Neural cell (in vitro differentiated cells): ENCODE results near the gene ACTN2. TPM values are rescaled to one million over a fixed set of nuclear protein-coding genes. Genes with fewer than 3 reads are reported as not detected.

Experiments
- H2AFZ ChIP-seq: fragments of 200-600, 300-800 bp; sonication (generic), shearing (Covaris generic); 2 replicates; pipeline ENCODE4 v1.6.0; 2014; ENCODE audit warnings: low read depth, mild to moderate bottlenecking, antibody characterized with exemption, low read length, moderate library complexity
- H3F3A ChIP-seq: fragments of 200-600 bp; shearing (Covaris generic); 2 replicates; pipeline ENCODE4 v1.6.1; 2016; ENCODE audit warnings: mild to moderate bottlenecking, moderate library complexity, mixed read lengths, antibody characterized with exemption, low read length; ENCODE audit not compliant: insufficient read depth, poor library complexity, severe bottlenecking
- H3K27ac ChIP-seq: fragments of 200-600, 300-800 bp; sonication (generic), shearing (Covaris generic); 2 replicates; pipeline ENCODE4 v1.5.1; 2014; ENCODE audit warnings: mild to moderate bottlenecking, low read length, moderate library complexity
- H3K27me3 ChIP-seq: fragments of 300-800, 200-600 bp; sonication (generic), shearing (Covaris generic); 2 replicates; pipeline ENCODE4 v1.6.0; 2014; ENCODE audit warnings: mild to moderate bottlenecking, low read depth, low read length, moderate library complexity; ENCODE audit not compliant: insufficient read depth
- H3K36me3 ChIP-seq: fragments of 300-800, 200-600 bp; sonication (generic), shearing (Covaris generic); 2 replicates; pipeline ENCODE4 v1.5.1; 2014; ENCODE audit warnings: mild to moderate bottlenecking, antibody characterized with exemption, low read length, moderate library complexity; ENCODE audit not compliant: insufficient read depth
- H3K4me2 ChIP-seq: fragments of 300-800, 200-600 bp; sonication (generic), shearing (Covaris generic); 2 replicates; pipeline ENCODE4 v1.6.0; 2014; ENCODE audit warnings: mild to moderate bottlenecking, low read length
- H3K4me3 ChIP-seq: fragments of 300-800, 200-600 bp; sonication (generic), shearing (Covaris generic); 2 replicates; pipeline ENCODE4 v1.5.1; 2014; ENCODE audit warnings: mild to moderate bottlenecking, low read length, moderate library complexity
- H3K79me2 ChIP-seq: fragments of 200-600 bp; shearing (Covaris generic); replicated peaks from 2 replicates; pipeline ENCODE4 v1.6.0; 2014; ENCODE audit warnings: mild to moderate bottlenecking, low read length, moderate library complexity; ENCODE audit not compliant: insufficient read depth
- H3K9ac ChIP-seq: fragments of 300-800, 200-600 bp; sonication (generic), shearing (Covaris generic); 2 replicates; pipeline ENCODE4 v1.6.1; 2016; ENCODE audit warnings: mild to moderate bottlenecking, low read length, mixed read lengths
- H3K9me2 ChIP-seq: fragments of 200-600 bp; shearing (Covaris generic); 2 replicates; pipeline ENCODE4 v1.6.1; 2016; ENCODE audit warnings: mild to moderate bottlenecking, low read length, mixed read lengths; ENCODE audit not compliant: insufficient read depth
- H3K9me3 ChIP-seq: fragments of 200-600, 300-800 bp; sonication (generic), shearing (Covaris generic); 2 replicates; pipeline ENCODE4 v1.6.1; 2016; ENCODE audit warnings: mild to moderate bottlenecking, mixed run types, low read length, moderate library complexity, mixed read lengths
- H4K20me1 ChIP-seq: fragments of 200-600 bp; shearing (Covaris generic); 2 replicates; pipeline ENCODE4 v1.6.1; 2016; ENCODE audit warnings: mild to moderate bottlenecking, mixed run types; ENCODE audit not compliant: insufficient read depth
- CTCF ChIP-seq: fragments of 450-650 bp; IDR thresholded peaks from 2 replicates; pipeline ENCODE4 v1.5.1; 2014; ENCODE audit warnings: antibody characterized with exemption, mild to moderate bottlenecking, moderate library complexity; ENCODE audit not compliant: poor library complexity, severe bottlenecking
- EP300 ChIP-seq: fragments of 450-650 bp; conservative IDR thresholded peaks from 2 replicates; pipeline ENCODE4 v1.6.1; 2014; ENCODE audit warnings: antibody characterized with exemption, mild to moderate bottlenecking, moderate library complexity; ENCODE audit not compliant: poor library complexity, severe bottlenecking
- EZH2 ChIP-seq: fragments of 200-600, 300-800 bp; shearing (Covaris generic), sonication (generic); IDR thresholded peaks from 2 replicates; pipeline ENCODE4 v1.6.1; 2014; ENCODE audit warnings: antibody characterized with exemption, low read length, borderline replicate concordance, mild to moderate bottlenecking; ENCODE audit not compliant: insufficient read depth, poor library complexity, severe bottlenecking
- MXI1 ChIP-seq: fragments of 450-650 bp; conservative IDR thresholded peaks from 2 replicates; pipeline ENCODE4 v1.6.1; 2014; ENCODE audit warnings: antibody characterized with exemption, mild to moderate bottlenecking; ENCODE audit not compliant: poor library complexity, severe bottlenecking
- POLR2AphosphoS5 ChIP-seq: IDR thresholded peaks from 2 replicates; pipeline ENCODE4 v1.6.1; 2012
- RAD21 ChIP-seq: fragments of 450-650 bp; conservative IDR thresholded peaks from 2 replicates; pipeline ENCODE4 v1.6.1; 2014; ENCODE audit warnings: antibody characterized with exemption, mild to moderate bottlenecking, moderate library complexity
- REST ChIP-seq: IDR thresholded peaks from 2 replicates; pipeline ENCODE4 v1.6.1; 2012; ENCODE audit warnings: borderline replicate concordance
- SMC3 ChIP-seq: fragments of 450-650 bp; conservative IDR thresholded peaks from 2 replicates; pipeline ENCODE4 v1.6.1; 2014; ENCODE audit warnings: antibody characterized with exemption, mild to moderate bottlenecking, moderate library complexity; ENCODE audit not compliant: poor library complexity
- TAF1 ChIP-seq: IDR thresholded peaks from 2 replicates; pipeline ENCODE4 v1.6.1; 2012; ENCODE audit warnings: low read depth
- polyA plus RNA-seq: library from polyadenylated mRNA; depleted of rRNA; stranded (reverse); fragments of >200 nt; gene quantifications from 2 replicates; pipeline ENCODE4 v1.2.3, GENCODE V29; 2014

Gene ACTN2
- polyA plus RNA-seq, 1 donor from 2014 or later: 6.1 TPM

- Histone ChIP-seq H3K4me2 (no peak overlapping the region), H3K9ac (no peak overlapping the region), H3K4me3 (no peak overlapping the region), H3K9me3 (no peaks in the 10 kb centered on the region), H3K79me2 (no peaks in the 10 kb centered on the region), H3K36me3 (no peaks in the 10 kb centered on the region), H3K27me3 (no peaks in the 10 kb centered on the region), H3K27ac (no peak overlapping the region), H4K20me1 (no peaks in the 10 kb centered on the region), H3K9me2 (no peaks in the 10 kb centered on the region), H2AFZ (no peak overlapping the region), H3F3A (no peaks in the 10 kb centered on the region)
- TF ChIP-seq EZH2: no peak
- no peak for TF ChIP-seq REST
- no peak for TF ChIP-seq MXI1
- TF ChIP-seq RAD21: no peak
- no peak for TF ChIP-seq POLR2AphosphoS5
- no peak for TF ChIP-seq TAF1
- TF ChIP-seq EP300: no peak
- no peak for TF ChIP-seq CTCF
- TF ChIP-seq SMC3: no peak
These were observed 16.2 kb upstream of the ACTN2 start for GRCh38 chr1:236670060-236670459.

GRCh38 chr1:236673289-236673919 lies 12.9 kb upstream of the ACTN2 start:
- Histone ChIP-seq H3K9me3 (no peaks in the 10 kb centered on the region), H3K4me3 (no peak overlapping the region), H4K20me1 (no peaks in the 10 kb centered on the region), H3K27ac (no peak overlapping the region), H3K79me2 (no peaks in the 10 kb centered on the region), H3F3A (no peaks in the 10 kb centered on the region), H3K27me3 (no peaks in the 10 kb centered on the region), H3K9me2 (no peaks in the 10 kb centered on the region), H2AFZ (no peak overlapping the region), H3K36me3 (no peaks in the 10 kb centered on the region), H3K9ac (no peak overlapping the region), H3K4me2 (no peak overlapping the region)
- no peak for TF ChIP-seq POLR2AphosphoS5
- no peak for TF ChIP-seq EP300
